NCI-H187 treated with DMSO at 0.1 percent for 48 hours (cell line): Measurements from ENCODE around the gene ANKHD1.

Experiments used
- DNase-seq: peaks from one replicate; lab custom pipeline; 2025; lab: John Stamatoyannopoulos, UW

Gene ANKHD1

GRCh38 chr5:140401362-140402257, at the start of gene ANKHD1:
ANKHD1 (plus strand) TSS chr5:140401833; CDS start chr5:140401968, 135 bp downstream.
- peak; percentile 95 for DNase-seq

- no peak for DNase-seq
Measured at GRCh38 chr5:140355546-140355945, 46.1 kb upstream of the ANKHD1 start.

- DNase-seq: no peak
Measured at GRCh38 chr5:140356853-140357725, 44.5 kb upstream of the ANKHD1 start.

GRCh38 chr5:140357726-140358093, 43.9 kb upstream of the ANKHD1 start:
- peak; percentile 23 for DNase-seq

- no peak for DNase-seq
Measured at GRCh38 chr5:140358738-140359310, 42.8 kb upstream of the ANKHD1 start.

- no peak for DNase-seq
Measured at GRCh38 chr5:140360101-140360500, 41.5 kb upstream of the ANKHD1 start, which contains the start of gene SLC4A9. SLC4A9 (plus strand) TSS chr5:140360194; CDS start chr5:140360237, 43 bp downstream.

GRCh38 chr5:140360681-140361479, 40.8 kb upstream of the ANKHD1 start:
- DNase-seq: no peak

- no peak for DNase-seq
Measured at GRCh38 chr5:140361901-140362300, 39.7 kb upstream of the ANKHD1 start.

GRCh38 chr5:140362311-140362710, 39.3 kb upstream of the ANKHD1 start:
- DNase-seq: no peak

- DNase-seq: no peak
Measured at GRCh38 chr5:140362875-140363630, 38.6 kb upstream of the ANKHD1 start.

- DNase-seq: no peak
Measured at GRCh38 chr5:140363631-140364471, 37.8 kb upstream of the ANKHD1 start.

GRCh38 chr5:140364472-140364765, 37.2 kb upstream of the ANKHD1 start:
- DNase-seq: no peak

- no peak for DNase-seq
Measured at GRCh38 chr5:140365282-140365681, 36.4 kb upstream of the ANKHD1 start.

- no peak for DNase-seq
Measured at GRCh38 chr5:140365941-140366340, 35.7 kb upstream of the ANKHD1 start.

- no peak for DNase-seq
Measured at GRCh38 chr5:140366589-140367255, 34.9 kb upstream of the ANKHD1 start.

- no peak for DNase-seq
Measured at GRCh38 chr5:140367256-140368013, 34.2 kb upstream of the ANKHD1 start.

- no peak for DNase-seq
Measured at GRCh38 chr5:140371356-140372151, 30.1 kb upstream of the ANKHD1 start.

GRCh38 chr5:140372971-140373487, 28.6 kb upstream of the ANKHD1 start:
- DNase-seq: no peak
